PC-3 (cell line): Measurements from ENCODE around the gene SRGAP3.

Experiments
- CTCF ChIP-seq: fragments of 300-600 bp; sonication (generic); conservative IDR thresholded peaks from 2 replicates; pipeline ENCODE4 v1.5.1; 2017; ENCODE audit warnings: antibody characterized with exemption, low read depth, mild to moderate bottlenecking, low read length
- EZH2 ChIP-seq: fragments of 300-600 bp; sonication (generic); IDR thresholded peaks from one replicate; pipeline ENCODE4 v1.6.1; 2017; ENCODE audit warnings: antibody characterized with exemption, mild to moderate bottlenecking, low read length; ENCODE audit not compliant: unreplicated experiment

- TF ChIP-seq CTCF (no peak), EZH2 (no peak)
Measured at GRCh38 chr3:9201266-9201665, 48.2 kb downstream of the SRGAP3 start.
